ENCODE measurements around the gene IFNGR2.

DNA sequence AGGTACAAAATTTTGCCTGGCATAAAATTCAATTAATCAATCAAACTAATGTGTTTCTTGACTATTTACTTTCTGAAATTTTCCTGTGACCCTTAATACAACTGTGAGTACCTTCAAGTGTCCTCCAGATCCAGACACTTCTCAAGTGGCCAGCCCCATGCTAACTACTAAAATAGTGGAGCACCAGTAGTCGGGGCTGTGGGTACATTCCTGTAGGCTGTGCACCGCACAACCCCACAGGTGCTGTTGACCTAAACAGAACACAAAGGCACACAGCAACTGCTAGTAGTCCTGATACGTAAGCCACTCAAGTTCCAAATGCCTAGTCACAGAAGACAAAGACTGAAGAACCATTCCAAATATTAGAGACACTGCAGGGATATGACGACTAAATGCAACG is 40.0 kb downstream of the IFNGR2 start:
- TF ChIP-seq, protein P1, sequence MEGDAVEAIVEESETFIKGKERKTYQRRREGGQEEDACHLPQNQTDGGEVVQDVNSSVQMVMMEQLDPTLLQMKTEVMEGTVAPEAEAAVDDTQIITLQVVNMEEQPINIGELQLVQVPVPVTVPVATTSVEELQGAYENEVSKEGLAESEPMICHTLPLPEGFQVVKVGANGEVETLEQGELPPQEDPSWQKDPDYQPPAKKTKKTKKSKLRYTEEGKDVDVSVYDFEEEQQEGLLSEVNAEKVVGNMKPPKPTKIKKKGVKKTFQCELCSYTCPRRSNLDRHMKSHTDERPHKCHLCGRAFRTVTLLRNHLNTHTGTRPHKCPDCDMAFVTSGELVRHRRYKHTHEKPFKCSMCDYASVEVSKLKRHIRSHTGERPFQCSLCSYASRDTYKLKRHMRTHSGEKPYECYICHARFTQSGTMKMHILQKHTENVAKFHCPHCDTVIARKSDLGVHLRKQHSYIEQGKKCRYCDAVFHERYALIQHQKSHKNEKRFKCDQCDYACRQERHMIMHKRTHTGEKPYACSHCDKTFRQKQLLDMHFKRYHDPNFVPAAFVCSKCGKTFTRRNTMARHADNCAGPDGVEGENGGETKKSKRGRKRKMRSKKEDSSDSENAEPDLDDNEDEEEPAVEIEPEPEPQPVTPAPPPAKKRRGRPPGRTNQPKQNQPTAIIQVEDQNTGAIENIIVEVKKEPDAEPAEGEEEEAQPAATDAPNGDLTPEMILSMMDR (conservative IDR thresholded peaks at IDR 0.05 in 1 of 2, IDR thresholded peaks at IDR 0.05 in 1 of 2; ENCODE audit: extremely low read depth in 1 of 2, insufficient read depth in 1 of 2, low read depth in 1 of 2, low read length in 2 of 2) = no peak
- TF ChIP-seq EZH2 (IDR thresholded peaks at IDR 0.05; ENCODE audit: borderline replicate concordance, low read length) = no peak
